Mucosa of stomach (tissue), 1 donor: ENCODE results near the gene SPACA6.
"Not testable (repeated sequence)": the region's sequence is repeated elsewhere in the genome, so short reads cannot be mapped to it uniquely, and the experiment has no call there.

Source experiments
- H3K27me3 ChIP-seq: one replicate; pipeline ENCODE4 v1.7.0; 2013; ENCODE audit warnings: mild to moderate bottlenecking, low read length; ENCODE audit not compliant: control insufficient read depth, insufficient read depth
- H3K36me3 ChIP-seq: one replicate; pipeline ENCODE4 v1.7.0; 2013; ENCODE audit warnings: low read length; ENCODE audit not compliant: control insufficient read depth, insufficient read depth
- H3K4me1 ChIP-seq: one replicate; pipeline ENCODE4 v1.7.0; 2013; ENCODE audit warnings: mild to moderate bottlenecking, low read length; ENCODE audit not compliant: control insufficient read depth, insufficient read depth
- H3K4me3 ChIP-seq: one replicate; pipeline ENCODE4 v1.7.0; 2013; ENCODE audit warnings: low read length
- H3K9ac ChIP-seq: one replicate; pipeline ENCODE4 v1.7.0; 2013; ENCODE audit warnings: mild to moderate bottlenecking, low read length, moderate library complexity
- H3K9me3 ChIP-seq: one replicate; pipeline ENCODE4 v1.7.0; 2013; ENCODE audit warnings: mild to moderate bottlenecking, low read length, moderate library complexity; ENCODE audit not compliant: control insufficient read depth
- donor health status: Pancreatic carcinoma.

Gene SPACA6, protein sequence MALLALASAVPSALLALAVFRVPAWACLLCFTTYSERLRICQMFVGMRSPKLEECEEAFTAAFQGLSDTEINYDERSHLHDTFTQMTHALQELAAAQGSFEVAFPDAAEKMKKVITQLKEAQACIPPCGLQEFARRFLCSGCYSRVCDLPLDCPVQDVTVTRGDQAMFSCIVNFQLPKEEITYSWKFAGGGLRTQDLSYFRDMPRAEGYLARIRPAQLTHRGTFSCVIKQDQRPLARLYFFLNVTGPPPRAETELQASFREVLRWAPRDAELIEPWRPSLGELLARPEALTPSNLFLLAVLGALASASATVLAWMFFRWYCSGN

DNA sequence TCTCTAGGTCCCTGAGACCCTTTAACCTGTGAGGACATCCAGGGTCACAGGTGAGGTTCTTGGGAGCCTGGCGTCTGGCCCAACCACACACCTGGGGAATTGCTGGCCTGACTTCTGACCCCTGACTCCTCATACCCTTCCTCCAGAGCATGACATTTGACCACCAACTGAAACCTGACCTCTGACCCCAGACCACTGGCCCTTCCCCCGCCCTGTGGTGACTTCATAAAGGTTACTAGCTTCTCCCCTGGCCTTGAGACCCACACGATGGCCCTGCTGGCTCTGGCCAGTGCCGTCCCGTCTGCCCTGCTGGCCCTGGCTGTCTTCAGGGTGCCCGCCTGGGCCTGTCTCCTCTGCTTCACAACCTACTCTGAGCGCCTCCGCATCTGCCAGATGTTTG lies at the start of gene SPACA6:
TSS of gene SPACA6 (plus strand) at position 71 of the 400 bp plus-strand sequence. CDS start at position 268, 197 bp downstream.
- peaks cover 15% of the 10 kb centered on the region for H3K27me3 ChIP-seq
- H3K9me3 ChIP-seq, result no peaks in the 10 kb centered on the region
- no peak within 1 kb of the TSS for H3K9ac ChIP-seq
- peaks cover 6% of the 10 kb centered on the region for H3K4me1 ChIP-seq
- H3K36me3 ChIP-seq, result peaks cover 5% of the 10 kb centered on the region
- H3K4me3 ChIP-seq, result no peak within 1 kb of the TSS

DNA sequence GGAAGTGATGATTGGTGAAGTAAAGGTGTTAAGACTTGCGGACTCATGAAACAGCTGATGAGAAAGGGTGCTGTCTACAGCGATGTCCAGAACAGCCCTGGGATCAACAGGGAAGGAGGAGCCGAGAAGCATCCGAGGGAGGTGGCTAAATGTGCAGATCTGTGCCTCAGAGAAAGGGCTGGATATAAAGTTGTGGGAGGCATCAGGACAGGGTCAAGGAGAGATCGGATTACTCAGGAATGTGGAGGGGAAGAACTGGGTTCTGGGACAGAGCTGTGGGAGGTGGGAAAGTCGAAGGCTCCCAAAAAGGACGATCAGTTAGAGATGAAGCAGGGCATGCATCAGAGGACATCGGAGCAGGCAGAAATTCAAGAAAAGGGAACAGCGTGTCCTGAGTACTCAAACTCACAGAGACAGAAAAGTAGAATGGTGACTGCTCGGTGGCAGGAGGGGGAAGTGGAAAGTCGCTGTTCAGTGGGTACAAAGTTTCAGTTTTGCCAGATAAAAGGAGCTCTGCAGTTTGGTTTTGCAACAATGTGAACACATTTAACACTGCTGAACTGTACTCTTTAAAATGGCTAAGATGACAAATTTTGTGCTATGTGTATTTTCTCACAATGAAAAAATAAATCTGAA lies 48.4 kb upstream of the SPACA6 start:
- no peaks in the 10 kb centered on the region for H3K27me3 ChIP-seq
- no peaks in the 10 kb centered on the region for H3K9me3 ChIP-seq
- no peak overlapping the region for H3K9ac ChIP-seq
- H3K4me3 ChIP-seq, result no peak overlapping the region
- no peaks in the 10 kb centered on the region for H3K36me3 ChIP-seq
- no peaks in the 10 kb centered on the region for H3K4me1 ChIP-seq

DNA sequence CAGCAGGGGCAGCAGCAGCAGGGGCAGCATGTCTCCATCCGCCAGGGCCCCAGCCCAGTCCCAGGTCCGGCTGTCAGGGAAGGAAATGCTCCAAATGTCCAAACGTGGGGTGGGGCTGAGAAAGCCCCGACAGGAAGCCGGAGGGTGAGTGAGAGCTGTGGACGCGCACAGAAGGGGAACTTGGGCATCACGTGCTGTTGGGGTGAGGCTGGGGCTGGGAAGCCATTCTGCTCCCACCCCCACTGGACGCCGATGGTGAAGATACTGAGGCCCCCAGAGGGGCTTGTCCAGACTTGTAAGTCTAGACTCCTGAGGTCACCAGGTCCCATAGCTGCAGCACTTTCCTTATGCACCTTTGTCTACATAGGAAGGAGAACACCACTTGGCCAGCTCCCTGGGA lies 46.4 kb upstream of the SPACA6 start, which contains the start of gene SIGLEC14:
TSS of gene SIGLEC14 (minus strand) at position 96 of the 400 bp plus-strand sequence. CDS start at position 30, 66 bp downstream.
- not testable (repeated sequence) for H3K9me3 ChIP-seq, H3K9ac ChIP-seq, H3K27me3 ChIP-seq, H3K4me3 ChIP-seq, H3K36me3 ChIP-seq, H3K4me1 ChIP-seq

DNA sequence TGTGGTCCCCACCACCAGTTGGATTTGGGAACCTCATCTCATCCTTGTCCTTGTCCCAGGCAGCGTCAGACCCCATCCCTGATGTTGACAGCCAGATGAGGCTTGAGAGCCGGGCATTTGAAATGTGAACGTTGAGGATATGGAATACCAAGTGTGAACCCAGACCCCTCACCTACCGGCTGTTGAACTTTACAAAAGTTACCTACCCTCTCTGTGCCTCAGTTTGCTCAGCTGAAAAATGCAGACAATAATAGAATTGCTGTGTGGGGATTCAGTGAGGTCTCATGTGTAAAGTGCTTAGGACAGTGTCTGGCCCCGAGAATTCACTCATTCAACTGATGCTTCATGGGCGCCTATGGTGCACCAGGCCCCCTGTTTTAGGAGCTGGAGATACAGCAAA lies 45.8 kb upstream of the SPACA6 start:
- Histone ChIP-seq H3K36me3 (no peaks in the 10 kb centered on the region), H3K9me3 (no peaks in the 10 kb centered on the region), H3K4me1 (no peaks in the 10 kb centered on the region), H3K27me3 (no peaks in the 10 kb centered on the region), H3K9ac (no peak overlapping the region), H3K4me3 (no peak overlapping the region)

DNA sequence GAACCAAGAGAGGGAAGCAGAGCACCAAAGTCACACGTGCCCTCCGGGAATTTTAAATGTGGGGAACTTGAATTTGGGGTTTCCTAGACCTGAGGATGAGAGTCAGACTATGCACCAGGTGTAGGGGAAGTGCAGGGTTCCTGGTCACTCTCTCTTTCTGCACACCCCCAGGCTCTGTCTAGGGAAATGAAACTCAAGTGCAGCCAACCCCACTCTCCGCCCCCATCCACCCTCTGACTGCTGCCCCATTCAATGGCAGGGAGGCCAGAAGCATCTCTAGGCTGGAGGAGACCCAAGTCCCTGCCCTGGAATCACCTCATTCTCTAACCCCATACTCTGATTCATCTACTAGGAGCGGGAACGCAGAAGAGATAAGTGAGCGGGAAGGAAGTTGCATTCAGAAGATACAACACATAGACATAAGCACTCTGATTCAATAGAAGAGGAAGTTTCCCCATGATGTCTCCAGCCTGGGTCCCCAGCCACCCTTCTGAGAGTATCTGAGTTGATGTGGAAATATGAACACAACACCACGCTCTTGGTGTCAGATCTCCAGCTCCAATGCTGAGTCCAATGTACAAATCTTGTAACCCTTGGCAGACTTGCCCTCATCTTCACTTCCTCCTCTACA lies 41.8 kb upstream of the SPACA6 start:
- H3K4me3 ChIP-seq, result no peak overlapping the region
- H3K36me3 ChIP-seq, result no peaks in the 10 kb centered on the region
- no peaks in the 10 kb centered on the region for H3K4me1 ChIP-seq
- no peaks in the 10 kb centered on the region for H3K9me3 ChIP-seq
- no peak overlapping the region for H3K9ac ChIP-seq
- H3K27me3 ChIP-seq, result no peaks in the 10 kb centered on the region

DNA sequence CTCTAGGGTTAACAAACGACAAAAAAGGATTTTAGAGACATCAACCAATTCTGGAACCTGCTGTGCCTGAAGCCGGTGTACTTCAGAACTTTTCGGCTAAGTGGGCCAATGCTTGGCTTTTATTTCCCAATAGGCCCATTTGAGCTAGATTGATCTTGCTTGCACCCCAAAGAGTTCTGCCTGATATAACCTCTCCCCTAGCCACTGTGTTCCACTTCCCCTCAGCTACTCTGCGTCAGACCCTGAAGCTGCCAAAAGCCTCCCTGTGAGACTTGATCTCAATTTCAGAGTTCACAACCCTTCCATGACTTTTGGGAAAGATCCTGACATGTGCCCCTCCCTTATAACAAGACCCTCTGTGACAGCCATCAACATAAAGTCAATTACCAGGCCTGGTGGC lies 40.9 kb upstream of the SPACA6 start:
- H3K9ac ChIP-seq, result no peak overlapping the region
- H3K36me3 ChIP-seq, result no peaks in the 10 kb centered on the region
- H3K27me3 ChIP-seq, result no peaks in the 10 kb centered on the region
- H3K4me1 ChIP-seq, result no peaks in the 10 kb centered on the region
- no peaks in the 10 kb centered on the region for H3K9me3 ChIP-seq
- H3K4me3 ChIP-seq, result no peak overlapping the region

DNA sequence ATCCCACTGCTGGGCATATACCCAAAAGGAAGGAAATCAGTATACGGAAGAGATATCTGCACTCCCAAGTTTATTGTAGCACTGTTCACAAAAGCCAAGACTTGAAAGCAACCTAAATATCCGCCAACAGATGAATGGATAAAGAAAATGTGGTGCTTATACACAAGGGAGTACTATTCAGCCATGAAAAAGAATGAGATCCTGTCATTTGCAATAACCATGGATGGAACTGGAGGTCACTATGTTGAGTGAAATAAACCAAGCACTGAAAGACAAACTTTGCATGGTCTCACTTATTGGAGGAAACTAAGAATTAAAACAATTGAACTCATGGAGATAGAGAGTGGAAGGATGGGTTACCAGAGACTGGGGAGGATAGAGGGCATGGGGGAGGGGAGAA lies 40.0 kb upstream of the SPACA6 start:
- no peaks in the 10 kb centered on the region for H3K9me3 ChIP-seq
- no peaks in the 10 kb centered on the region for H3K36me3 ChIP-seq

DNA sequence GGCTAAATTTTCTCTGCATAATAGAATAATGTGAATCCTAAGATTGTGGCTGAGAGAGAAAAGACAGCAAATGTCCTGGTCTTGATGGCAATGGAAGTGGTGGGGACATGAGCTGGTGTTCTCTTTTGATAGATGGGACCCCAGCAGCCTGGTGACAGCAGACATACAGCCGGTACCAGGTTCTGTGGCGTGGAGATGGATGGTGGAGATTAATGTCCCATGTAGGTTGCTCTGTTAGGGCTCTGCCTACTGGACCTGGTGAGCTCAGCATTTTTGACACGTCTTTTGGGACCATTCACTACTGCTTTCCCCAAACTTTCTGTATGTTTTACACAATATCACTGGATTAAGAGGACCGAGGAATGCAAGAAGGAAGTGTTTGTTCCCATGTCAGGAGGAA lies 38.3 kb upstream of the SPACA6 start:
- H3K4me1 ChIP-seq, result no peaks in the 10 kb centered on the region
- H3K9ac ChIP-seq, result no peak overlapping the region
- no peaks in the 10 kb centered on the region for H3K9me3 ChIP-seq
- H3K27me3 ChIP-seq, result no peaks in the 10 kb centered on the region
- no peaks in the 10 kb centered on the region for H3K36me3 ChIP-seq
- H3K4me3 ChIP-seq, result no peak overlapping the region

More for the DNA sequence above, 40.0 kb upstream of the SPACA6 start:
- Histone ChIP-seq H3K9ac (no peak overlapping the region), H3K27me3 (no peaks in the 10 kb centered on the region), H3K4me1 (no peaks in the 10 kb centered on the region), H3K4me3 (no peak overlapping the region)

DNA sequence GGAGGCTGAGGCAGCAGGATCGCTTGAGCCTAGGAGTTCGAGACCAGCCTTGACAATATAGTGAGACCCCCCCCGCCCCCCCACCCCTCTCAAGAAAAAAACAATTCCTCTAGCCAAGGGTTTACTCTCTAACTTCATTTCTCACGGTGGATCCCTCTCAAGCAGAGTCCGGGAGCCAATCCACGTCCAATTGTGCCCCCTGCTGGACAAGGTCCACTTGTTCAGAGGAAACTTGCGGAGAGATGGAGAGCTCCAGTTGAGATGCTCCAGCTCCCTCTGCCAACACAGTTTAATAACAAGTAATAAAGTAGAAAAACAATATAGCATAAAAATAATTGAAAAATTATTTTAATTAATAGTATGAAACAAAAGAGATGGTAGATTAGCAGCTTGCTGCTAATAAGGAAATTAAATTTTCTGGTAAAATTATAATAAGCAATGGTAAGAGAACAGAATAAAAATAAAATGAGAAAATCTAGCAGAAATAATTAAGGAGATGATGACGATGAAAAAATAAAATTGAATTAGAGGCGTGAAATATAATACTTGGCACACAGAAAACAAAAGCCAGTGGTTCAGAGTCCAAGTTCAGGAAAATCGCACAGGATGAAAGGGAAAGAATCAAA lies 32.0 kb upstream of the SPACA6 start:
- Histone ChIP-seq H3K36me3 (no peaks in the 10 kb centered on the region), H3K4me3 (no peak overlapping the region), H3K4me1 (no peaks in the 10 kb centered on the region), H3K9me3 (no peaks in the 10 kb centered on the region), H3K9ac (no peak overlapping the region), H3K27me3 (peaks cover 5% of the 10 kb centered on the region)

DNA sequence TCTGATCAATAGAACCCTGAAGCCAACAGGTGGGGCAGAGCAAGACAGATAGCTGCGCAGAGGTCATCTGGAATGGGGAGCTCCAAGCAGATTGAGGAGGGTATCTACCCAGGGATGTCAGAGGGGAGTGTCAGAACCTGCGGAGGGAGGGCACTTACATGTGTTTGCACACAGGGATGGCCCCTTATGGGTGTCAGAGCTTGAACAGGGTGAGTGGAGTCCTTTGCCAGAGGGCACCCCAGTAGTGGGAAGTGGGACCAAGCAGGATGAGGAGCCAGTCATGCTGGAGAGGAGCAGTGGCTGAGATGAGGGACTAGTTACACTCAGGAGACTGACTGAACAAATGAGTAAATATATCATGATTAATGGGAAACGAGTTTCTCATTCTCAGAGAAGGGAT lies 29.5 kb upstream of the SPACA6 start:
- Histone ChIP-seq H3K36me3 (no peaks in the 10 kb centered on the region), H3K9me3 (no peaks in the 10 kb centered on the region), H3K4me1 (no peaks in the 10 kb centered on the region), H3K27me3 (peaks cover 5% of the 10 kb centered on the region), H3K9ac (no peak overlapping the region), H3K4me3 (no peak overlapping the region)

DNA sequence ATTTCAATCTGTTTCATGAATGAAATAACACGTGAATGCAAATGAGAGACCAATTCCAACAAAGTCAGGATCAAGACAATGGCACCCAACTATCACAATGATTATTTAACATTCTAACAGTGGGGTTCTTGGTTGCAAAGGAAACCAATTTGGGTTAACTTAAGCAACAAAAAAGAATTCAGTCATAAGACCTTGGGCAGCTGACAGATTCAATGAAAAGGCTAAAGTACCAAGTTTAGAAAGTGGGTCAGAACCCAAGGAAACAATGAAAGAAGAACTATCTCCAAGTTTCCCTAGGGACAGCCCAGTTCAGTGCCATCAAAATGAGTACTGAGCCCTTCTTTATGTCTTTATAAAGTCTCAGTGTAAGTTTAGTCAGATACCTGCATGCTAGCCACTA lies 29.0 kb upstream of the SPACA6 start:
- Histone ChIP-seq H3K27me3 (peaks cover 5% of the 10 kb centered on the region), H3K36me3 (no peaks in the 10 kb centered on the region), H3K4me3 (no peak overlapping the region), H3K9me3 (no peaks in the 10 kb centered on the region), H3K4me1 (no peaks in the 10 kb centered on the region), H3K9ac (no peak overlapping the region)

DNA sequence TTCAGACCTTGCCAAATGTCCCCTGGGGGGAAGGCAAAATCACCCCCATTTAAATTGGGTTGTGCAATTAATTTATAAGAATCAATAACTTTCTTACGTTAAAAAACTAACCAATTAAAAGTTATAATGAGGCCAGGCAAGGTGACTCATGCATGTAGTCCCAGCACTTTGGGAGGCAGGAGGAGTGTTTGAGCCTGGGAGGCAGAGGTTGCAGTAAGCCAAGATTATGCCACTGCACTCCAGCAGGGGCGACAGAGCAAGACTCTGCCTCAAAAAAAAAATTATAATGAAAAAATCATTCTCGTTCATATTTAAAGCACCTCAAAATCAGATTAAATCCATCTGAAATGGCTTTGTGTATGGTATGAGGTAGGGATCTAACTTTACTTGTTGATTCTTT lies 28.1 kb upstream of the SPACA6 start:
- Histone ChIP-seq H3K36me3 (no peaks in the 10 kb centered on the region), H3K4me3 (no peak overlapping the region), H3K4me1 (no peaks in the 10 kb centered on the region), H3K27me3 (peaks cover 5% of the 10 kb centered on the region), H3K9ac (no peak overlapping the region), H3K9me3 (no peaks in the 10 kb centered on the region)
